SK-N-SH treated with all-trans-retinoic acid at 6 μM for 48 hours (cell line): ENCODE results near the gene CBLB.

Experiments
- ARNTL ChIP-seq: fragments of 450-650 bp; formaldehyde crosslinking; IDR thresholded peaks from 2 replicates; pipeline ENCODE4 v1.5.0; 2020; ENCODE audit warnings: low read depth, mild to moderate bottlenecking, moderate library complexity, borderline replicate concordance
- ISL1 ChIP-seq: fragments of 250-450 bp; sonication (Bioruptor Pico); IDR thresholded peaks from 2 replicates; pipeline ENCODE4 v2.1.2; 2022; ENCODE audit warnings: mild to moderate bottlenecking, moderate library complexity
- ZFP3 ChIP-seq: fragments of 250-450 bp; sonication (Bioruptor Pico); IDR thresholded peaks from 2 replicates; pipeline ENCODE4 v1.5.0; 2020; ENCODE audit warnings: mild to moderate bottlenecking, moderate library complexity
- ZFP30 ChIP-seq: fragments of 450-650 bp; formaldehyde crosslinking; IDR thresholded peaks from 2 replicates; pipeline ENCODE4 v1.5.0; 2022; ENCODE audit warnings: mild to moderate bottlenecking, moderate library complexity
- ZNF565 ChIP-seq: fragments of 450-650 bp; formaldehyde crosslinking; conservative IDR thresholded peaks from 2 replicates; pipeline ENCODE4 v1.5.0; 2020; ENCODE audit warnings: low read depth, mild to moderate bottlenecking, moderate library complexity

- TF ChIP-seq ISL1 (CRISPR knock-in tag) (no peak), ZFP3 (CRISPR knock-in tag) (no peak), ZFP30 (CRISPR knock-in tag) (no peak), ZNF565 (CRISPR knock-in tag) (no peak), ARNTL (CRISPR knock-in tag) (no peak)
Observed at GRCh38 chr3:105851176-105851575, 17.6 kb downstream of the CBLB start.
